ENCODE data around the gene RHEBL1. TPM values are rescaled to one million over a fixed set of nuclear protein-coding genes. Genes with fewer than 3 reads are reported as not detected.

RHEBL1 gene
- total RNA-seq, 1 donor from 2014 or later, result 1.5 TPM

- Histone ChIP-seq H3K27me3 (ENCODE audit: low read depth) (no peaks in the 10 kb centered on the region), H3K27ac (no peak overlapping the region), H3K4me1 (peaks cover 9% of the 10 kb centered on the region), H3K9me3 (no peaks in the 10 kb centered on the region), H3K36me3 (peaks cover 98% of the 10 kb centered on the region), H3K4me3 (no peak overlapping the region)
- no peak for ATAC-seq
- intact Hi-C loops (cut with DNase I), result no loop called here
- no peak for DNase-seq
- TF ChIP-seq CTCF (IDR thresholded peaks at IDR 0.05), result no peak
Observed at GRCh38 chr12:49030119-49030518, 39.7 kb downstream of the RHEBL1 start.

GRCh38 chr12:49028666-49029275, 41.0 kb downstream of the RHEBL1 start:
- ATAC-seq (no peak), DNase-seq (no peak)
- Histone ChIP-seq H3K9me3 (no peaks in the 10 kb centered on the region), H3K27me3 (ENCODE audit: low read depth) (no peaks in the 10 kb centered on the region), H3K4me1 (peaks cover 9% of the 10 kb centered on the region), H3K4me3 (no peak overlapping the region), H3K36me3 (peaks cover 98% of the 10 kb centered on the region), H3K27ac (no peak overlapping the region)
- TF ChIP-seq CTCF (IDR thresholded peaks at IDR 0.05), result no peak
- intact Hi-C loops (cut with DNase I), result no loop called here

GRCh38 chr12:49027846-49028555, 41.8 kb downstream of the RHEBL1 start:
- no peak for TF ChIP-seq CTCF (IDR thresholded peaks at IDR 0.05)
- H3K27ac ChIP-seq, result no peak overlapping the region
- H3K9me3 ChIP-seq, result no peaks in the 10 kb centered on the region
- ATAC-seq (no peak), DNase-seq (no peak)
- peaks cover 98% of the 10 kb centered on the region for H3K36me3 ChIP-seq
- H3K4me1 ChIP-seq, result peaks cover 3% of the 10 kb centered on the region
- intact Hi-C loops (cut with DNase I), result no loop called here
- H3K4me3 ChIP-seq, result no peak overlapping the region
- no peaks in the 10 kb centered on the region for H3K27me3 ChIP-seq (ENCODE audit: low read depth)

- no peak for ATAC-seq
- H3K27ac ChIP-seq, result no peak overlapping the region
- intact Hi-C loops (cut with DNase I), result no loop called here
- H3K9me3 ChIP-seq, result no peaks in the 10 kb centered on the region
- no peak overlapping the region for H3K4me3 ChIP-seq
- no peaks in the 10 kb centered on the region for H3K27me3 ChIP-seq (ENCODE audit: low read depth)
- H3K4me1 ChIP-seq, result no peaks in the 10 kb centered on the region
- DNase-seq, result no peak
- H3K36me3 ChIP-seq, result peaks cover 98% of the 10 kb centered on the region
- TF ChIP-seq CTCF (IDR thresholded peaks at IDR 0.05), result no peak
Observed at GRCh38 chr12:49026678-49027480, 42.9 kb downstream of the RHEBL1 start.

GRCh38 chr12:49026101-49026500, 43.7 kb downstream of the RHEBL1 start:
- intact Hi-C loops (cut with DNase I), result no loop called here
- Histone ChIP-seq H3K9me3 (no peaks in the 10 kb centered on the region), H3K27me3 (ENCODE audit: low read depth) (no peaks in the 10 kb centered on the region), H3K36me3 (peaks cover 98% of the 10 kb centered on the region), H3K4me1 (no peaks in the 10 kb centered on the region), H3K4me3 (no peak overlapping the region), H3K27ac (no peak overlapping the region)
- ATAC-seq (no peak), DNase-seq (no peak)
- TF ChIP-seq CTCF (IDR thresholded peaks at IDR 0.05), result no peak
